Muscle of arm (tissue), 12 donors: ENCODE results near the gene TFPI. TPM values are rescaled to one million over a fixed set of nuclear protein-coding genes. Genes with fewer than 3 reads are reported as not detected.
"Not testable (repeated sequence)": the region's sequence is repeated elsewhere in the genome, so short reads cannot be mapped to it uniquely, and the experiment has no call there.

Source experiments
- DNase-seq: peaks from one replicate; pipeline ENCODE4 v3.0.0-alpha.2; 2013
- polyA plus RNA-seq, 12 donors: library from polyadenylated mRNA; unstranded; fragments of 120-200 nt; gene quantifications; one replicate each; pipeline ENCODE4 v1.2.1, GENCODE V29; 2013; ENCODE audit not compliant: insufficient read length in 12 of 12

TFPI gene
- polyA plus RNA-seq, 12 donors: 35.9 to 112 (median 54.0) TPM; not detected in 1

DNA sequence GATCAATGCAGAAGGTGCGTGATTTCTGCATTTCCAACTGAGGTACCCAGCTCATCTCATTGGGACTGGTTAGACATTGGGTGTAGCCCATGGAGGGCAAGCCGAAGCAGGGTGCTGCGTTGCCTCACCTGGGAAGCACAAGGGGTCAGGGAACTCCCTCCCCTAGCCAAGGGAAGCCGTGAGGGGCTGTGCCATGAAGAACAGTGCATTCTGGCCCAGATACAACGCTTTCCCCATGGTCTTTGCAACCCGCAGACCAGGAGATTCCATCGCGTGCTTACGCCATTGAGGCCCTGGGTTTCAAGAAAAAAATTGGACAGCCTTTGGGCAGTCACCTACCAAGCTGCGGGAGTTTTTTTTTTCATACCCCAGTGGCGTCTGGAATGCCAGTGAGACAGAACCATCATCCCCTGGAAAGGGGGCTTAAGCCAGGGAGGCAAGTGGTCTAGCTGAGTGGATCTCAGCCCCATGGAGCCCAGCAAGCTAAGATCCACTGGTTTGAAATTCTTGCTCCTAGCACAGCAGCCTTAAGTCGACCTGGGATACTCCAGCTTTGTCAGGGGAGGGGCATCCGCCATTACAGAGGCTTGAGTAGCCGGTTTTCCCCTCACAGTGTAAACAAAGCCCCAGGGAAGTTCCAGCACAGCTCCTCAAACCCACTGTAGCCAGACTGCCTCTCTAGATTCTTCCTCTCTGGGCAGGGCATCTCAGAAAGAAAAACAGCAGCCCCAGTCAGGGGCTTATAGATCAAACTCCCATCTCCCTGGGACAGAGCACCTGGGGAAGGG lies 21.7 kb downstream of the TFPI start:
- DNase-seq: no peak

DNA sequence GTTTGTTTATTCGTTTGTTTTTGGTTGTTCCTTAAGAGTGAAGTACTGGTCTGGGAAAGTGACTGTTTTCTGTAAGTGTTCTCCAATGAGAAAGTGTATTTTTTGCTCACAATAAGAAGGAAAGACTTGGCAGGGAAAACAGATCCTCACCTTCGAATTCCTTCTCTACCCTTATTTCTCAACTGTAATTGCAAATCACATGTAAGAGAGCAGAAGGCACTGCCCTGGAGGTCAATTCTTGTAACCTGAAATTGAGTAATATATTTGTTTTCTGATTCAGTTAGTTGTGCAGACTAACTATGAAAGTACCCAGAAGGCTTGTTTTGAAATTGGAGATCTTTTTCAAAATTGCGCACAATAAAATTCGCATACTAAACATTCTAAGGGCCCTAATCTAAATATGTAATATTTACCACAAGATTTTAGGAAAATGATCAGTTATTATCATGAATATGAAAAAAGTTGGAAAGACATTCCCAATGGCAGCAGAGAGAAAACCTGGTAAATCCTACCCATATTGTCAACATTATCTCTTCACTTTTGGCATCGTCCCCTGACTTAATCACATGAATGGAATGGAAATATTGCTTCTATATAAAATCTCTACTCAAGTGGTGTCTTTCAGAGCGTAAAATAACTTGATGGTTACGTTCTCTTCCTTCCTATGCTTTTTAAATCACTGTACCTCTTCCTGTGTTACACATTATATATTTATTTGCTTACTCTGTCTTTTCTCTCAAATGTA lies 24.1 kb downstream of the TFPI start:
- no peak for DNase-seq

DNA sequence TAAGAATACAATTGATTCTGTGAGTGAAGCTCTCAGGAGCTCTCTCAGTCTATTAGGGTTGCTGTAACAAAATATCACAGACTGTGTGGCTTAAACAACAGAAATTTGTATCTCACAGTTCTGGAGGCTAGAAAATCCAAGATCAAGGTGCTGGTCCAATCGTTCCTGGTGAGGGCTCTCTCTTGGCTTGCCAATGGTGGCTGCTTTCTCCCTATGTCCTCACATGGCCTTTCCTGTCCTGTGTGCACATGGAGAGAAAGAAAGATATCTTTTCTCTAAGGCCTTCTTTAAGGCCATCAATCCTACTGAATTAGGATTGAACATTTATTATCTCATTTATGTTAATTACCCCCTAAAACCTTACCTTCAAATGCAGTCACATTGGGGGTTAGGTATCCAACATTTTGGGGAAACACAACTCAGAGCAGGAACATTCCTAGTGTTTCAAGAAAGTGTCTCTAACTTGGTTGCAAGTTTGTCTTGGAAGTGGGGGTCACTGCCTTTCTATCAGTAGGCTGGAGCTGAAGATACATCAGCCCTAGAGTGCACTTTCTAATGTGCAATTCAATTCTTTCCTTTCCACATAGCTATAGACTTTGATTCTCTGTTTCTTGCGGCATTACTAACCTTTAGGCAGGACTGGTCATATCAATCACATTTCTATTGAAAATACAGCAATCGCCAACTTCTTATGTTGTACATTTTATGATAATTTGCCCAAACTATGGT lies 24.8 kb downstream of the TFPI start:
- DNase-seq: no peak

GRCh38 chr2:187528042-187528441 lies 26.2 kb downstream of the TFPI start:
- no peak for DNase-seq

DNA sequence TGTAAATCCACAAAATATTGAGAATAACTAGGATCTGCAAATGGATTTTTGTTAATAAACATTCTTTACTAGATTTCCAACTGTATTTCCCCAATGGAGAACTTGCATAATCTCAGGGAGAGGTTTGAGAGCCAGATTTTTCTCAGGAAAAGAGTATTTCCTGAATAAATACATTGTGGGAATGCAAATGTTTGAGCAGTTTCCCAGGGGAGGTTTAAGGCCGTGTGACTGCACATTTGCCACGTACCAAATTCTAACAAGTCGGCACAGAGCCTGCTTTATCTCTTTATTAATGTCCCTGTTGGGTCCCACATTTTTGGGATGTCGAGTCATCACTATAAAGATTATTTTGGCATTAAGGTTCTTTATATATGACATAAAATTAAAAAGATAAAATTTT lies 27.0 kb downstream of the TFPI start:
- DNase-seq: peak; percentile 49

- DNase-seq: no peak
Measured at GRCh38 chr2:187526792-187527191, 27.4 kb downstream of the TFPI start.

DNA sequence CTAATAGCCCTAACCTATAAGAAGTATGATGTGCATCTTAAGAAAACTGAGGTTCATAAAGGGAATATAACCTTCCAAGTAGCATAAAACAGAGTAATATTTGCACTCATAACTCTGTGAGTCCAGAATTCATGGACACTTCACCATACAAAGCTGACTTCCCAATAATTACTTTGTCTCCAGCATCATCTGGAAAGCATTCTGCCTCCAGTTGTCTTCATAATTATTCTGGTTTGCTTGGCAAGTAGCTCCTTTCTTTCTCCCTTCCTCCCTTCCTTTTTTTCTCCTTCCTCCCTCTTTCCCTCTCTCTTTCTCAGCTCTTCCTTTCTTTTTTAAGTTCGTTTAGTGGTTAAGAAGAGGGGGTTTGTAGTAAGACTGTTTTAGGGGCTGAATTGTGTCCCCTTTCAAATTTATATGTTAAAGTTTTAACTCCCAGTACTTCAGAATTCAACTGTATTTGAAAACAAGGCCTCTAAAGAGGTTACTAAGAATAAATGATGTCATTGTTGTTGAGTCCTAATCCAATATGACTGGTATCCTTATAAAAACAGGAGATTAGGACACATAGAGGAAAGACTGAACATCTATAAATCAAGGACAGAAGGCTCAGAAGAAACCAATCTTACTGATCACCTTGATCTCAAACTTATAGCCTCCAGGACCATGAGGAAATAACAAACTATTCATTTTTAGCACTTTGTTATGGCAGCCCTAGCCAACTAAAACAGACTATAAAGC lies 28.9 kb downstream of the TFPI start:
- no peak for DNase-seq

- DNase-seq: no peak
Measured at GRCh38 chr2:187523325-187523724, 30.9 kb downstream of the TFPI start.

- DNase-seq: no peak
Measured at GRCh38 chr2:187520121-187520624, 34.1 kb downstream of the TFPI start.

- no peak for DNase-seq
Measured at GRCh38 chr2:187519419-187520120, 34.7 kb downstream of the TFPI start.

DNA sequence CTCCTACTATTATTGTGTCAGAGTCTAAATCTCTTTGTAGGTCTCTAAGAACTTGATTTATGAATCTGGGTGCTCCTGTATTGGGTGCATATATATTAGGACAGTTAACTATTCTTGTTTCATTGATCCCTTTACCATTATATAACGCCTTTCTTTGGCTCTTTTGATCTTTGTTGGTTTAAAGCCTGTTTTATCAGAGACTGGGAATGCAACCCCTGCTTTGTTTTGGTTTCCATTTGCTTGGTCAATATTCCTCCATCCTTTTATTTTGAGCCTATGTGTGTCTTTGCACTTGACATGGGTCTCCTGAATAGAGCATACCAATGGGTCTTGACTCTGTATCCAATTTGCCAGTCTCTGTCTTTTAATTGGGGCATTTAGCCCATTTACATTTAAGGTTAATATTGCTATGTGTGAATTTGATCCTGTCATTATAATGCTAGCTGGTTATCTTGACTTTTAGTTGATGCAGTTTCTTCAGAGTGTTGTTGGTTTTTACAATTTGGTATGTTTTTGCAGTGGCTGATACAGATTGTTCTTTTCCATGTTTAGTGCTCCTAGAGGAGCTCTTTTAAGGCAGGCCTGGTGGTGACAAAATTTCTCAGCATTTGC lies 36.4 kb downstream of the TFPI start:
- not testable (repeated sequence) for DNase-seq

DNA sequence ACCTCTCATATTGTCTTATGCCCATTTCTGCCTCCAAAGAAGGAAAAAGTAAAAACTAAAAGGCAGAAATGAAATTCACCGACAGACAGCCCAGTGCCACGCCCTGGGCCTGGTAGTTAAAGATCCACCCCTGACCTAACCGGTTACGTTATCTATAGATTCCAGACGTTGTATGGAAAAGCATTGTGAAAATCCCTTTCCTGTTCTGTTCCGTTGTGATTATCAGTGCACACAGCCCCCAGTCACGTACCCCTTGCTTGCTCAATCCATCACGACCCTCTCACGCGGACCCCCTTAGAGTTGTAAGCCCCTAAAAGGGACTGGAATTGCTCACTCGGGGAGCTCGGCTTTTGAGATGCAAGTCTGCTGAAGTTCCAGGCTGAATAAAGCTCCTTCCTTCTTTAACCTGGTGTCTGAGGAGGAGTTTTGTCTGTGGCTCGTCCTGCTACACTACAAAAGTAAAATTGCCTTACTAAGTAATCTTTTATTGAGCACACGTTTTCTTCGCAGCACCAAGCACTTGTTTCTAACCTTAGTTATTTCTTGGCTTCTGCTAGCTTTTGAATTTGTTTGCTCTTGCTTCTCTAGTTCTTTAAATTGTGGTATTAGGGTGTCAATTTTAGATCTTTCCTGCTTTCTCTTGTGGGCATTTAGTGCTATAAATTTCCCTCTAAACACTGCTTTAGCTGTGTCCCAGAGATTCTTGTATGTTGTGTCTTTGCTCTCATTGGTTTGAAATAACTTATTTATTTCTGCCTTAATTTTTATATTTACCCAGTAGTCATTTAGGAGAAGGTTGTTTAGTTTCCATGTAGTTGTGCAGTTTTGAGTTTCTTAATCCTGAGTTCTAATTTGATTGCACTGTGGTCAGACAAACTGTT lies 37.4 kb downstream of the TFPI start:
- not testable (repeated sequence) for DNase-seq

DNA sequence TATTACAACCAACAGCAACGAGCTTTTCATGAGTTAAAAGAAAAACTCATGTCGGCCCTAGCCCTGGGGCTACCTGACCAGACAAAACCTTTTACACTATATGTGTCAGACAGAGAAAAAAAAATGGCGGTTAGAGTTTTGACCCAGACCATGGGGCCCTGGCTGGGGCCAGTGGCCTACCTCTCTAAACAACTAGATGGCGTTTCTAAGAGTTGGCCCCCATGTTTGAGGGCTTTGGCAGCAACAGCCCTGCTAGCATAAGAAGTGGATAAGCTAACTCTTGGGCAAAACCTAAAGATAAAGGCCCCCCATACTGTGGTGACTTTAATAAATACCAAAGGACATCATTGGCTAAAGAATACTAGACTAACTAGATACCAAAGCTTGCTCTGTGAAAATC lies 39.3 kb downstream of the TFPI start:
- no peak for DNase-seq

DNA sequence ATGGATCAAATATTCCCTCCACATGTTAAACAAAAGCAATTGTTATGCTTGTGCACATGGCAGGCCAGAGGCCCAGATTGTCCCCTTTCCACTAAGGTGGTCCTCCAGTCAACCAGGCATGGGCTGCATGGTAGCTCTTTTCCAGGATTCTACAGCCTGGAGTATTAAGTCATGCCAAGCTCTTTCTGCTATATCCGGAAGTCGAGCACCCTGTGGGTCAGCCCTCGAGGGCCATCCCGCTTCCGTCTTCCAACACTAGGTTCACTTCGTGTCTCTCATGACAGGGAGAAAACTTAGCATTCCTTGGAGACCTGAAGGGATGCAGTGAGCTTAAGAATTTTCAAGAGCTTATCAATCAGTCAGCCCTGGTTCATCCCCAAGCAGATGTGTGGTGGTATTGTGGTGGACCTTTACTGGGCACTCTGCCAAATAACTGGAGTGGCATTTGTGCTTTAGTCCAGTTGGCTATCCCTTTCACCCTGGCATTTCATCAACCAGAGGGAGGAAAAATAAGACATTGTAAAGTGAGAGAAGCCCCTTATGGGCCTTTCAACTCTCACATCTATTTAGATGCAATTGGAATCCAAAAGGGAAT lies 39.9 kb downstream of the TFPI start:
- not testable (repeated sequence) for DNase-seq

DNA sequence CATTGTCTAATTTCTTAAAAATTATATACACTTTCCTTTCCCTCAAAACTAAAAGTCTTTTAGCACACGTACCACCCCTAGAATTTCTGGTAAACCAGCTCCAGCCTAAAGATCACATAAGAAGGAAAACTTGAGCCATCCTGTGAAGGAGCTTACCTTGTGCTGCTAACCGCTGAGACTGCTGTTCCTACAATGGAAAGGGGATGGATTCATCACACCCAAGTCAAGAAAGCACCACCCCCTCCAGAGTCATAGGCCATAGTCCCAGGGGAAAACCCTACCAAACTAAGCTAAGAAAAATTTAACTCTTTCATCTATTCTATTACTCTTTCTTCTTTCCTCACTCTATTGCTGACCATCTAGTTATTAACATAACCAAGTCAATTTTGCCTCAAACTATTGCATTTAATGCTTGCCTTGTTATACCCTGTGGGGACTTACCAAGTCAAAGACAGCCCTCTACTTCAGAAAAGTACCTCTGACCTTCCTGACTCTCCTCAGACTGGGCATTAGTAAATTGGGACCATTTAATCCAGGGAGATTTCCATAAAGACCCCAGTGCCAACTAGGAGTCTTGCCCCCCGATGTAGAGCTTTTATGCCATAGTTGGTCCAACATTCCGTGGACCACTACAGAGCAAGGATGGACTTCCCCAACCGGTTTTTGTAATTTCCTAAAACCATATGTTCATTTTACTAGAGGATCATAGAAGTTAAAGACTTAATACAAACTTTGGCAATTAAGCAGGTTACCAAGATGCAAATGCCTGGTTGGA lies 40.6 kb downstream of the TFPI start:
- DNase-seq: not testable (repeated sequence)

- no peak for DNase-seq
Measured at GRCh38 chr2:187511356-187512315, 42.6 kb downstream of the TFPI start.
